Measurements from ENCODE around the gene SLC22A23.

Gene SLC22A23

GRCh38 chr6:3280866-3281465, 175.9 kb downstream of the SLC22A23 start:
- no peak for DNase-seq

- no peak for DNase-seq
Measured at GRCh38 chr6:3280091-3280490, 176.8 kb downstream of the SLC22A23 start.

GRCh38 chr6:3278691-3279090, 178.2 kb downstream of the SLC22A23 start:
- no peak for DNase-seq

- DNase-seq, result no peak
Measured at GRCh38 chr6:3277851-3278416, 178.9 kb downstream of the SLC22A23 start.

- DNase-seq, result no peak
Measured at GRCh38 chr6:3277251-3277650, 179.6 kb downstream of the SLC22A23 start.

- DNase-seq, result no peak
Measured at GRCh38 chr6:3276174-3277167, 180.4 kb downstream of the SLC22A23 start.

GRCh38 chr6:3273707-3274521, 182.9 kb downstream of the SLC22A23 start:
- no peak for DNase-seq

GRCh38 chr6:3272911-3273547, 183.8 kb downstream of the SLC22A23 start:
- DNase-seq, result no peak

GRCh38 chr6:3271756-3272155, 185.1 kb downstream of the SLC22A23 start:
- no peak for DNase-seq

GRCh38 chr6:3270258-3270657, 186.6 kb downstream of the SLC22A23 start:
- DNase-seq, result no peak

GRCh38 chr6:3269281-3269975, 187.4 kb downstream of the SLC22A23 start:
- no peak for DNase-seq

GRCh38 chr6:3268680-3269079, 188.2 kb downstream of the SLC22A23 start:
- DNase-seq, result no peak

- no peak for DNase-seq
Measured at GRCh38 chr6:3267162-3267561, 189.7 kb downstream of the SLC22A23 start.

GRCh38 chr6:3266170-3266569, 190.7 kb downstream of the SLC22A23 start:
- no peak for DNase-seq

GRCh38 chr6:3265671-3266070, 191.2 kb downstream of the SLC22A23 start:
- DNase-seq, result no peak

GRCh38 chr6:3264356-3264755, 192.5 kb downstream of the SLC22A23 start:
- no peak for DNase-seq

GRCh38 chr6:3263096-3263495, 193.8 kb downstream of the SLC22A23 start:
- no peak for DNase-seq

GRCh38 chr6:3261921-3262320, 194.9 kb downstream of the SLC22A23 start:
- DNase-seq, result no peak

- no peak for DNase-seq
Measured at GRCh38 chr6:3261518-3261820, 195.4 kb downstream of the SLC22A23 start.

GRCh38 chr6:3260772-3261517, 195.9 kb downstream of the SLC22A23 start:
- DNase-seq, result no peak

GRCh38 chr6:3260296-3260695, 196.6 kb downstream of the SLC22A23 start:
- DNase-seq, result no peak

Measured in NCI-H774 (cell line).